22Rv1 (cell line): Measurements from ENCODE around the gene KRT9.

Experiments
- CTCF ChIP-seq: fragments of 450-650 bp; IDR thresholded peaks from 2 replicates; pipeline ENCODE4 v1.5.1; 2017; ENCODE audit warnings: mild to moderate bottlenecking
- ZFX ChIP-seq: fragments of 450-650 bp; IDR thresholded peaks from 2 replicates; pipeline ENCODE4 v1.6.1; 2017; ENCODE audit warnings: antibody characterized with exemption, borderline replicate concordance

GRCh38 chr17:41619036-41619926, 47.4 kb upstream of the KRT9 start:
- no peak for TF ChIP-seq CTCF
- TF ChIP-seq ZFX = no peak
